HG03060 (cell line): ENCODE data around the gene PPP1R37.

Source experiments
- ATAC-seq: cut with Tn5 transposase; IDR thresholded peaks from one replicate; pipeline ENCODE4 v1.9.1; 2021; ENCODE audit warnings: low read depth, moderate number of reproducible peaks; ENCODE audit not compliant: unreplicated experiment

The PPP1R37 gene

GRCh38 chr19:45150180-45150579 is 57.2 kb downstream of the PPP1R37 start:
- ATAC-seq = no peak

- no peak for ATAC-seq
These were observed 57.8 kb downstream of the PPP1R37 start for GRCh38 chr19:45150751-45151281.

- no peak for ATAC-seq
These were observed 58.3 kb downstream of the PPP1R37 start for GRCh38 chr19:45151320-45151719.

- no peak for ATAC-seq
These were observed 59.0 kb downstream of the PPP1R37 start for GRCh38 chr19:45151821-45152503.

GRCh38 chr19:45152504-45153338 is 59.7 kb downstream of the PPP1R37 start:
- ATAC-seq = no peak

- ATAC-seq = no peak
These were observed 60.5 kb downstream of the PPP1R37 start for GRCh38 chr19:45153339-45154063.

GRCh38 chr19:45154064-45154827 is 61.3 kb downstream of the PPP1R37 start:
- ATAC-seq = no peak

GRCh38 chr19:45156011-45156630 is 63.1 kb downstream of the PPP1R37 start:
- no peak for ATAC-seq

GRCh38 chr19:45156751-45157150 is 63.8 kb downstream of the PPP1R37 start:
- no peak for ATAC-seq

GRCh38 chr19:45158503-45159209 is 65.7 kb downstream of the PPP1R37 start:
- ATAC-seq = no peak

GRCh38 chr19:45159210-45159970 is 66.4 kb downstream of the PPP1R37 start:
- no peak for ATAC-seq

GRCh38 chr19:45159971-45160324 is 67.0 kb downstream of the PPP1R37 start:
- no peak for ATAC-seq

- ATAC-seq = no peak
These were observed 68.1 kb downstream of the PPP1R37 start, which contains the start of gene NKPD1 for GRCh38 chr19:45160870-45161737. Gene NKPD1 (minus strand): TSS chr19:45160982. CDS start chr19:45160150, 832 bp downstream.

- ATAC-seq = no peak
These were observed 69.0 kb downstream of the PPP1R37 start for GRCh38 chr19:45161738-45162607.

- no peak for ATAC-seq
These were observed 69.7 kb downstream of the PPP1R37 start for GRCh38 chr19:45162608-45163143.

GRCh38 chr19:45163156-45163555 is 70.2 kb downstream of the PPP1R37 start:
- no peak for ATAC-seq
